Hepatocyte (in vitro differentiated cells): Measurements from ENCODE around the gene LYPD5.

Experiments
- CTCF ChIP-seq: fragments of 200-600 bp; sonication (generic); IDR thresholded peaks from 2 replicates; pipeline ENCODE4 v1.5.1; 2016; ENCODE audit warnings: antibody characterized with exemption, mild to moderate bottlenecking; ENCODE audit not compliant: poor library complexity
- EZH2 ChIP-seq: fragments of 200-600 bp; sonication (generic); IDR thresholded peaks from 2 replicates; pipeline ENCODE4 v1.6.1; 2016; ENCODE audit warnings: antibody characterized with exemption, mild to moderate bottlenecking, borderline replicate concordance

DNA sequence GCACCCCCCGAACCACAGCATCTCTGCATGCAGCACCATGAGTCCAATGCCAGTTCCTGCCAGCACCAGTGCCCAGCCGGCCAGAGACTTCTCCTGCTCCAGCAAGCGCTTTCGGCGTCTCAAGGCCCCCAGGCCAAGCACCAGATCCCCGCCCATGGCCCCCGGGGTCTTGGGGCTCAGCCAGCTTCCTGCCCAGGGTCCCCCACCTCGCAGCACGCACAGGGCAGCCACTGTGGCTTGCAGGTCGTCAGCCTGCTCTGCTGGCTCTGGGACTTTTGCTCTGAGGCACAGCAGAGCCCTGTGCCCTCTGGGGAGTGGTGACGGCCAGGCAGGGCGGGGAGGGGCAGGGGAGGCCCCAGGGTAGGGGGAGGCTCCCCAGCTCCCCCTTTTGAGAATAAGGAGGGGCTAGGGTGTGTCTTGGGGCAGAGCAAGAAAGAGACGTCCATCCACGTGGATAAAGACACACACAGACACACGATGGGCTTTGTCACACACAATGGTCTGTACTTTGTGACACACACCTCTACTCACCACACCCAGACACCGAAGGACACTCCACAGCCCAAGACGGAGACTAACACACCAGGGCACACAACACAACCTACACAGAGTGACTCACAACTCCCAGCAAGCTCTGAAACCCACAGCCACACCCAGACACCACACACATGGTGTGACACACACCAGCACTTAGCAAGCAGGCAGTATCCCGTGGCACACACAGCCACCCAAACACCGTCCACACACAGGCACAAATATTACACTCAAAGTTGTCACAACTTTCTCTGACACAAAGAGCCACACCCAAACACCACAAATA is 21.3 kb downstream of the LYPD5 start, which contains the start of gene KCNN4:
- TF ChIP-seq CTCF (no peak), EZH2 (no peak)
